HepG2 (cell line): Measurements from ENCODE around the gene FITM2. TPM values are rescaled to one million over a fixed set of nuclear protein-coding genes. Genes with fewer than 3 reads are reported as not detected.

Source experiments
- ATM ChIP-seq: fragments of 450-650 bp; IDR thresholded peaks from 2 replicates; pipeline ENCODE4 v1.7.1; 2017; ENCODE audit warnings: mild to moderate bottlenecking, borderline replicate concordance
- GATAD1 ChIP-seq: IDR thresholded peaks from 2 replicates; pipeline ENCODE4 v1.6.1; 2016; ENCODE audit warnings: missing genetic modification reagents, missing compliant biosample characterization
- JUN ChIP-seq: sonication (generic); formaldehyde crosslinking; IDR thresholded peaks from 2 replicates; pipeline ENCODE4 v1.4.0; 2020; ENCODE audit warnings: mild to moderate bottlenecking, missing genetic modification reagents
- JUND ChIP-seq: sonication (generic); formaldehyde crosslinking; IDR thresholded peaks from 2 replicates; pipeline ENCODE4 v1.8.0; 2022; ENCODE audit warnings: mild to moderate bottlenecking, missing genetic modification reagents
- KDM3A ChIP-seq: IDR thresholded peaks from 2 replicates; pipeline ENCODE4 v1.6.1; 2018; ENCODE audit warnings: low read depth, missing compliant biosample characterization
- NCOA1 ChIP-seq: sonication (generic); formaldehyde crosslinking; IDR thresholded peaks from 2 replicates; pipeline ENCODE4 v1.9.0; 2021; ENCODE audit warnings: missing genetic modification reagents
- NCOA5 ChIP-seq: sonication (generic); formaldehyde crosslinking; IDR thresholded peaks from 2 replicates; pipeline ENCODE4 v1.4.0; 2020; ENCODE audit warnings: missing genetic modification reagents
- NFATC3 ChIP-seq: sonication (generic); formaldehyde crosslinking; IDR thresholded peaks from 2 replicates; pipeline ENCODE4 v1.5.1; 2020; ENCODE audit warnings: mild to moderate bottlenecking, missing genetic modification reagents
- NFE2 ChIP-seq: sonication (generic); formaldehyde crosslinking; IDR thresholded peaks from 2 replicates; pipeline ENCODE4 v1.4.0; 2020; ENCODE audit warnings: missing genetic modification reagents
- ZFP36L1 ChIP-seq: sonication (generic); formaldehyde crosslinking; IDR thresholded peaks from 2 replicates; pipeline ENCODE4 v1.8.0; 2022; ENCODE audit warnings: mild to moderate bottlenecking, missing genetic modification reagents, moderate library complexity
- ZFP37 ChIP-seq: sonication (generic); formaldehyde crosslinking; IDR thresholded peaks from 2 replicates; pipeline ENCODE4 v1.4.0; 2020; ENCODE audit warnings: missing genetic modification reagents, borderline replicate concordance
- ZFYVE20 ChIP-seq: sonication (generic); formaldehyde crosslinking; IDR thresholded peaks from 2 replicates; pipeline ENCODE4 v1.8.0; 2023; ENCODE audit warnings: low read depth, mild to moderate bottlenecking, moderate library complexity, missing genetic modification reagents, borderline replicate concordance
- ZNF274 ChIP-seq: sonication (generic); formaldehyde crosslinking; IDR thresholded peaks from 2 replicates; pipeline ENCODE4 v1.5.1; 2020; ENCODE audit warnings: mild to moderate bottlenecking, missing genetic modification reagents
- ZNF557 ChIP-seq: sonication (generic); formaldehyde crosslinking; IDR thresholded peaks from 2 replicates; pipeline ENCODE4 v1.4.0; 2020; ENCODE audit warnings: missing genetic modification reagents
- ZNF782 ChIP-seq: sonication (generic); formaldehyde crosslinking; IDR thresholded peaks from 2 replicates; pipeline ENCODE4 v1.4.0; 2020; ENCODE audit warnings: missing genetic modification reagents, mild to moderate bottlenecking, borderline replicate concordance
- polyA plus RNA-seq, 8 experiments: library from polyadenylated mRNA; depleted of rRNA in 3 of 8; stranded (reverse) in 7 of 8; unstranded in 1 of 8; fragments of >200 nt; fragmentation: Illumina TruSeq in 4 of 8; extraction: Trizol in 4 of 8; gene quantifications; 2 replicates each; pipeline versions ENCODE4 v1.2.1 to v1.2.3, GENCODE V29; 2011 to 2016; ENCODE audit warnings: low read depth in 4 of 8, missing spikeins in 1 of 8, mixed read lengths in 1 of 8; ENCODE audit not compliant: insufficient read depth in 1 of 8
- total RNA-seq, 5 experiments: library from RNA; depleted of rRNA; stranded (reverse); fragments of >200 nt; fragmentation: Illumina TruSeq; extraction: Trizol; gene quantifications; 2 replicates each; pipeline ENCODE4 v1.2.3, GENCODE V29; 2016; ENCODE audit warnings: low read depth in 1 of 5
- TF ChIP-seq, protein P1 (sequence below): sonication (generic); formaldehyde crosslinking; IDR thresholded peaks from 2 replicates; pipeline ENCODE4 v1.5.1; 2020; ENCODE audit warnings: missing genetic modification reagents, mild to moderate bottlenecking, borderline replicate concordance
- TF ChIP-seq, protein P2 (sequence below): sonication (generic); formaldehyde crosslinking; IDR thresholded peaks from 2 replicates; pipeline ENCODE4 v1.4.0; 2020; ENCODE audit warnings: missing genetic modification reagents
- TF ChIP-seq, protein P3 (sequence below): sonication (generic); formaldehyde crosslinking; IDR thresholded peaks from 2 replicates; pipeline ENCODE4 v1.4.0; 2020; ENCODE audit warnings: missing genetic modification reagents; ENCODE audit errors: not compliant biosample characterization
- TF ChIP-seq, protein P4 (sequence below): sonication (generic); formaldehyde crosslinking; IDR thresholded peaks from 2 replicates; pipeline ENCODE4 v1.8.1; 2023; ENCODE audit warnings: missing genetic modification reagents, inconsistent platforms, borderline replicate concordance
- TF ChIP-seq, protein P5 (sequence below): sonication (generic); formaldehyde crosslinking; IDR thresholded peaks from 2 replicates; pipeline ENCODE4 v1.5.0; 2020; ENCODE audit warnings: missing genetic modification reagents, mild to moderate bottlenecking, borderline replicate concordance

The FITM2 gene
- total and polyA plus RNA-seq, 2 of the 13 experiments (the other 11 are each of a cell fraction or from before 2014, with no cell fraction given) = 9.6 to 24.5 TPM

DNA sequence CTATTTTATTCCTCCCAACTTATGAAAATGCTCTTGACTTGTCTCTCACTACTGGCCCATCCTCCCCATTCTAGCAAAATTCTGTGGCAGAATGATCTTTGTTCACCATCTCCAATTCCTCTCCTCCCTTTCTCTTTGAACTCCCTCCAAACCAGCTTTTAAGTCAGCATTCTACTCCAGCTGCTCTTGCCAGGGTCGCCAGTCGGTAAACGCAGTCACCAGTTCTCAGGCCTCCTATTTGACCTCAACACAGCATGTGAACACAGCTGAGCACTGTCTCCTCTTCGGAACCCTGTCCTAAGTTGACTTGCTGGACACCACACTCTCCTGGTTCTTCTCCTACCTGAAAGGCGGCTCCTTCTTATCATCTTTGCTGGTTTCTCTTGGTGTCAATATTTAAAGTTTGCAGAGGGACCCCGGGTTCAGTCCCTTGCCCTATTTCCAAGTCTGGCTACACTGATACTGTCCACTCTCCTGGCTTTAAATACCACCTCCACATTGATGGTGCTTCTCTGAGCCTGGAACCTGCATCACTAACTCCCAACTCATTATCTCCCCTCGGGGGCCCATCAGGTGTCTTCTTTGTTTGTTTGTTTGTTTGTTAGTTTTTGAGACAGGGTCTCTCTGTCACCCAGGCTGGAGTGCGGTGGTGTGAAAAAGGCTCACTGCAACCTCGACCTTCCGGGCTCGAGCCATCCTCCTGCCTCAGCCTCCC is 36.5 kb downstream of the FITM2 start (continued):
- TF ChIP-seq, protein P1, sequence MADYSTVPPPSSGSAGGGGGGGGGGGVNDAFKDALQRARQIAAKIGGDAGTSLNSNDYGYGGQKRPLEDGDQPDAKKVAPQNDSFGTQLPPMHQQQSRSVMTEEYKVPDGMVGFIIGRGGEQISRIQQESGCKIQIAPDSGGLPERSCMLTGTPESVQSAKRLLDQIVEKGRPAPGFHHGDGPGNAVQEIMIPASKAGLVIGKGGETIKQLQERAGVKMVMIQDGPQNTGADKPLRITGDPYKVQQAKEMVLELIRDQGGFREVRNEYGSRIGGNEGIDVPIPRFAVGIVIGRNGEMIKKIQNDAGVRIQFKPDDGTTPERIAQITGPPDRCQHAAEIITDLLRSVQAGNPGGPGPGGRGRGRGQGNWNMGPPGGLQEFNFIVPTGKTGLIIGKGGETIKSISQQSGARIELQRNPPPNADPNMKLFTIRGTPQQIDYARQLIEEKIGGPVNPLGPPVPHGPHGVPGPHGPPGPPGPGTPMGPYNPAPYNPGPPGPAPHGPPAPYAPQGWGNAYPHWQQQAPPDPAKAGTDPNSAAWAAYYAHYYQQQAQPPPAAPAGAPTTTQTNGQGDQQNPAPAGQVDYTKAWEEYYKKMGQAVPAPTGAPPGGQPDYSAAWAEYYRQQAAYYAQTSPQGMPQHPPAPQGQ (CRISPR knock-in tag) = 0 out of 2 replicates have a peak, but pooled peaks have one; percentile 40
- TF ChIP-seq ZFYVE20 = no peak
- no peak for TF ChIP-seq ZNF782 (CRISPR knock-in tag)
- no peak for TF ChIP-seq JUND (CRISPR knock-in tag)
- TF ChIP-seq ATM = no peak
- no peak for TF ChIP-seq ZFP36L1 (CRISPR knock-in tag)
- TF ChIP-seq, protein P2, sequence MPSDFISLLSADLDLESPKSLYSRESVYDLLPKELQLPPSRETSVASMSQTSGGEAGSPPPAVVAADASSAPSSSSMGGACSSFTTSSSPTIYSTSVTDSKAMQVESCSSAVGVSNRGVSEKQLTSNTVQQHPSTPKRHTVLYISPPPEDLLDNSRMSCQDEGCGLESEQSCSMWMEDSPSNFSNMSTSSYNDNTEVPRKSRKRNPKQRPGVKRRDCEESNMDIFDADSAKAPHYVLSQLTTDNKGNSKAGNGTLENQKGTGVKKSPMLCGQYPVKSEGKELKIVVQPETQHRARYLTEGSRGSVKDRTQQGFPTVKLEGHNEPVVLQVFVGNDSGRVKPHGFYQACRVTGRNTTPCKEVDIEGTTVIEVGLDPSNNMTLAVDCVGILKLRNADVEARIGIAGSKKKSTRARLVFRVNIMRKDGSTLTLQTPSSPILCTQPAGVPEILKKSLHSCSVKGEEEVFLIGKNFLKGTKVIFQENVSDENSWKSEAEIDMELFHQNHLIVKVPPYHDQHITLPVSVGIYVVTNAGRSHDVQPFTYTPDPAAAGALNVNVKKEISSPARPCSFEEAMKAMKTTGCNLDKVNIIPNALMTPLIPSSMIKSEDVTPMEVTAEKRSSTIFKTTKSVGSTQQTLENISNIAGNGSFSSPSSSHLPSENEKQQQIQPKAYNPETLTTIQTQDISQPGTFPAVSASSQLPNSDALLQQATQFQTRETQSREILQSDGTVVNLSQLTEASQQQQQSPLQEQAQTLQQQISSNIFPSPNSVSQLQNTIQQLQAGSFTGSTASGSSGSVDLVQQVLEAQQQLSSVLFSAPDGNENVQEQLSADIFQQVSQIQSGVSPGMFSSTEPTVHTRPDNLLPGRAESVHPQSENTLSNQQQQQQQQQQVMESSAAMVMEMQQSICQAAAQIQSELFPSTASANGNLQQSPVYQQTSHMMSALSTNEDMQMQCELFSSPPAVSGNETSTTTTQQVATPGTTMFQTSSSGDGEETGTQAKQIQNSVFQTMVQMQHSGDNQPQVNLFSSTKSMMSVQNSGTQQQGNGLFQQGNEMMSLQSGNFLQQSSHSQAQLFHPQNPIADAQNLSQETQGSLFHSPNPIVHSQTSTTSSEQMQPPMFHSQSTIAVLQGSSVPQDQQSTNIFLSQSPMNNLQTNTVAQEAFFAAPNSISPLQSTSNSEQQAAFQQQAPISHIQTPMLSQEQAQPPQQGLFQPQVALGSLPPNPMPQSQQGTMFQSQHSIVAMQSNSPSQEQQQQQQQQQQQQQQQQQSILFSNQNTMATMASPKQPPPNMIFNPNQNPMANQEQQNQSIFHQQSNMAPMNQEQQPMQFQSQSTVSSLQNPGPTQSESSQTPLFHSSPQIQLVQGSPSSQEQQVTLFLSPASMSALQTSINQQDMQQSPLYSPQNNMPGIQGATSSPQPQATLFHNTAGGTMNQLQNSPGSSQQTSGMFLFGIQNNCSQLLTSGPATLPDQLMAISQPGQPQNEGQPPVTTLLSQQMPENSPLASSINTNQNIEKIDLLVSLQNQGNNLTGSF (CRISPR knock-in tag) = no peak
- TF ChIP-seq JUN = 0 out of 2 replicates have a peak, but pooled peaks have one; percentile 36
- TF ChIP-seq, protein P3, sequence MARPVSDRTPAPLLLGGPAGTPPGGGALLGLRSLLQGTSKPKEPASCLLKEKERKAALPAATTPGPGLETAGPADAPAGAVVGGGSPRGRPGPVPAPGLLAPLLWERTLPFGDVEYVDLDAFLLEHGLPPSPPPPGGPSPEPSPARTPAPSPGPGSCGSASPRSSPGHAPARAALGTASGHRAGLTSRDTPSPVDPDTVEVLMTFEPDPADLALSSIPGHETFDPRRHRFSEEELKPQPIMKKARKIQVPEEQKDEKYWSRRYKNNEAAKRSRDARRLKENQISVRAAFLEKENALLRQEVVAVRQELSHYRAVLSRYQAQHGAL (CRISPR knock-in tag) = no peak
- TF ChIP-seq NFE2 (CRISPR knock-in tag) = no peak
- TF ChIP-seq, protein P4, sequence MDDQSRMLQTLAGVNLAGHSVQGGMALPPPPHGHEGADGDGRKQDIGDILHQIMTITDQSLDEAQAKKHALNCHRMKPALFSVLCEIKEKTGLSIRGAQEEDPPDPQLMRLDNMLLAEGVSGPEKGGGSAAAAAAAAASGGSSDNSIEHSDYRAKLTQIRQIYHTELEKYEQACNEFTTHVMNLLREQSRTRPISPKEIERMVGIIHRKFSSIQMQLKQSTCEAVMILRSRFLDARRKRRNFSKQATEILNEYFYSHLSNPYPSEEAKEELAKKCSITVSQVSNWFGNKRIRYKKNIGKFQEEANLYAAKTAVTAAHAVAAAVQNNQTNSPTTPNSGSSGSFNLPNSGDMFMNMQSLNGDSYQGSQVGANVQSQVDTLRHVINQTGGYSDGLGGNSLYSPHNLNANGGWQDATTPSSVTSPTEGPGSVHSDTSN = no peak
- TF ChIP-seq, protein P5, sequence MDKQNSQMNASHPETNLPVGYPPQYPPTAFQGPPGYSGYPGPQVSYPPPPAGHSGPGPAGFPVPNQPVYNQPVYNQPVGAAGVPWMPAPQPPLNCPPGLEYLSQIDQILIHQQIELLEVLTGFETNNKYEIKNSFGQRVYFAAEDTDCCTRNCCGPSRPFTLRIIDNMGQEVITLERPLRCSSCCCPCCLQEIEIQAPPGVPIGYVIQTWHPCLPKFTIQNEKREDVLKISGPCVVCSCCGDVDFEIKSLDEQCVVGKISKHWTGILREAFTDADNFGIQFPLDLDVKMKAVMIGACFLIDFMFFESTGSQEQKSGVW (CRISPR knock-in tag) = no peak
- TF ChIP-seq NCOA5 (CRISPR knock-in tag) = no peak
- TF ChIP-seq KDM3A = 0 out of 2 replicates have a peak, but pooled peaks have one; percentile 35
- TF ChIP-seq NCOA1 = 0 out of 2 replicates have a peak, but pooled peaks have one; percentile 51
- no peak for TF ChIP-seq ZNF274
- no peak for TF ChIP-seq GATAD1 (CRISPR knock-in tag)
- no peak for TF ChIP-seq ZNF557 (CRISPR knock-in tag)
- no peak for TF ChIP-seq ZFP37 (CRISPR knock-in tag)
- TF ChIP-seq NFATC3 (CRISPR knock-in tag) = no peak
